Common myeloid progenitor, CD34-positive (primary cell): Measurements from ENCODE around the gene ANO1.

Source experiments
- CTCF ChIA-PET: fragments of 350-600 bp; sonication (Branson Sonifier 250); formaldehyde crosslinking; loops from one replicate; lab custom pipeline; 2021; ENCODE audit warnings: antibody characterized with exemption; lab: Charles Lee
- POLR2A ChIA-PET: fragments of 350-600 bp; sonication (Branson Sonifier 250); formaldehyde crosslinking; loops from one replicate; lab custom pipeline; 2021; ENCODE audit warnings: antibody characterized with exemption; lab: Charles Lee
- DNase-seq, 3 donors: peaks; one replicate each; pipeline versions ENCODE4 v3.0.0 to v3.0.0-alpha.2; 2013
- H3K27ac ChIP-seq, 2 experiments: 1 replicate in 1 of 2; 2 replicates in 1 of 2; pipeline ENCODE4 v1.7.0; 2013; ENCODE audit warnings: inconsistent platforms in 2 of 2, low read length in 2 of 2, mild to moderate bottlenecking in 2 of 2, low read depth in 1 of 2, moderate library complexity in 1 of 2; ENCODE audit not compliant: severe bottlenecking in 2 of 2, insufficient read depth in 1 of 2, poor library complexity in 1 of 2
- H3K27me3 ChIP-seq, 5 experiments: replicated peaks in 2 of 5; 1 replicate in 3 of 5; 2 replicates in 2 of 5; pipeline versions ENCODE4 v1.6.1 to v1.7.0; 2013; ENCODE audit warnings: low read length in 4 of 5, mild to moderate bottlenecking in 2 of 5, moderate library complexity in 2 of 5, inconsistent platforms in 1 of 5; ENCODE audit not compliant: insufficient read depth in 5 of 5, control insufficient read depth in 4 of 5
- H3K36me3 ChIP-seq, 4 experiments: 1 replicate in 2 of 4; 2 replicates in 2 of 4; pipeline versions ENCODE4 v1.6.1 to v1.7.0; 2013; ENCODE audit warnings: low read length in 3 of 4, control low read depth in 1 of 4, mild to moderate bottlenecking in 1 of 4; ENCODE audit not compliant: control insufficient read depth in 4 of 4, insufficient read depth in 4 of 4
- H3K4me1 ChIP-seq, 4 experiments: 1 replicate in 3 of 4; 2 replicates in 1 of 4; pipeline versions ENCODE4 v1.6.1 to v1.7.1; 2013; ENCODE audit warnings: low read length in 3 of 4, mild to moderate bottlenecking in 3 of 4, control low read depth in 1 of 4, inconsistent platforms in 1 of 4, moderate library complexity in 1 of 4; ENCODE audit not compliant: control insufficient read depth in 4 of 4, insufficient read depth in 4 of 4; ENCODE audit errors: control extremely low read depth in 1 of 4
- H3K4me3 ChIP-seq, 7 experiments: 1 replicate in 4 of 7; 2 replicates in 3 of 7; pipeline versions ENCODE4 v1.5.1 to v1.7.0; 2013; ENCODE audit warnings: mild to moderate bottlenecking in 7 of 7, low read length in 6 of 7, moderate library complexity in 6 of 7, inconsistent platforms in 2 of 7, low read depth in 2 of 7, control low read depth in 1 of 7; ENCODE audit not compliant: insufficient read depth in 4 of 7, control insufficient read depth in 1 of 7; ENCODE audit errors: extremely low read depth in 1 of 7
- H3K9me3 ChIP-seq, 5 experiments: 1 replicate in 4 of 5; 2 replicates in 1 of 5; pipeline versions ENCODE4 v1.6.1 to v1.7.1; 2013; ENCODE audit warnings: low read length in 4 of 5, mild to moderate bottlenecking in 2 of 5, inconsistent platforms in 1 of 5, low read depth in 1 of 5, moderate library complexity in 1 of 5; ENCODE audit not compliant: control insufficient read depth in 4 of 5, insufficient read depth in 2 of 5; ENCODE audit errors: control extremely low read depth in 1 of 5
- WGBS: methylation state at CpG from one replicate; pipeline ENCODE4 v1.1.5; 2013; ENCODE audit not compliant: insufficient coverage; 5-methylcytosine and 5-hydroxymethylcytosine counted together

ANO1 gene

GRCh38 chr11:70040452-70040851 lies 37.7 kb upstream of the ANO1 start:
- ChIA-PET POLR2A (no interaction called here), CTCF (no interaction called here)
- Histone ChIP-seq H3K9me3 (peaks cover 1 to 67% (median 30%) of the 10 kb centered on the region in 5 experiments), H3K27ac (no peak overlapping the region), H3K36me3 (no peaks in the 10 kb centered on the region), H3K4me3 (no peak overlapping the region), H3K4me1 (no peaks in the 10 kb centered on the region), H3K27me3 (peaks cover 0 to 9% (median 0%) of the 10 kb centered on the region in 5 experiments)
- no peak for DNase-seq
- WGBS, result 97% methylated on average over 11 of the region's 11 CpGs

GRCh38 chr11:70040869-70041501 lies 37.1 kb upstream of the ANO1 start:
- 83% methylated on average over 1 of the region's 4 CpGs for WGBS
- Histone ChIP-seq H3K27me3 (peaks cover 0 to 12% (median 1%) of the 10 kb centered on the region in 5 experiments), H3K27ac (no peak overlapping the region), H3K9me3 (peaks cover 1 to 67% (median 30%) of the 10 kb centered on the region in 5 experiments), H3K36me3 (no peaks in the 10 kb centered on the region), H3K4me1 (no peaks in the 10 kb centered on the region), H3K4me3 (no peak overlapping the region)
- ChIA-PET POLR2A (no interaction called here), CTCF (no interaction called here)
- no peak for DNase-seq

GRCh38 chr11:70043482-70043881 lies 34.6 kb upstream of the ANO1 start:
- WGBS, result no CpG with 5 or more reads among the region's 1 CpG
- no peaks in the 10 kb centered on the region for H3K4me1 ChIP-seq

GRCh38 chr11:70046089-70046488 lies 32.0 kb upstream of the ANO1 start:
- Histone ChIP-seq H3K4me3 (no peak overlapping the region), H3K9me3 (peaks cover 1 to 35% (median 9%) of the 10 kb centered on the region in 5 experiments), H3K27me3 (peaks cover 0 to 39% (median 12%) of the 10 kb centered on the region in 5 experiments), H3K4me1 (no peaks in the 10 kb centered on the region), H3K27ac (no peak overlapping the region), H3K36me3 (no peaks in the 10 kb centered on the region)
- WGBS, result 77% methylated on average over 3 of the region's 3 CpGs
- DNase-seq, result no peak
- CTCF ChIA-PET, result no interaction called here
- POLR2A ChIA-PET, result no interaction called here

More at GRCh38 chr11:70043482-70043881, 34.6 kb upstream of the ANO1 start:
- no peaks in the 10 kb centered on the region for H3K36me3 ChIP-seq
- no peak overlapping the region for H3K4me3 ChIP-seq
- CTCF ChIA-PET, result no interaction called here
- H3K9me3 ChIP-seq, result peaks cover 1 to 51% (median 18%) of the 10 kb centered on the region in 5 experiments
- H3K27ac ChIP-seq, result no peak overlapping the region
- POLR2A ChIA-PET, result no interaction called here
- no peak for DNase-seq
- H3K27me3 ChIP-seq, result peaks cover 0 to 18% (median 8%) of the 10 kb centered on the region in 5 experiments

GRCh38 chr11:70048279-70049024 lies 29.7 kb upstream of the ANO1 start:
- Histone ChIP-seq H3K36me3 (no peaks in the 10 kb centered on the region), H3K9me3 (peaks cover 0 to 13% (median 2%) of the 10 kb centered on the region in 5 experiments), H3K27me3 (peaks cover 0 to 43% (median 14%) of the 10 kb centered on the region in 5 experiments), H3K4me1 (no peaks in the 10 kb centered on the region), H3K27ac (no peak overlapping the region), H3K4me3 (no peak overlapping the region)
- POLR2A ChIA-PET, result no interaction called here
- peak in 1 of 3 donors; percentile 2 for DNase-seq
- 39% methylated on average over 6 of the region's 12 CpGs for WGBS
- CTCF ChIA-PET, result no interaction called here

- Histone ChIP-seq H3K27me3 (peaks cover 0 to 44% (median 14%) of the 10 kb centered on the region in 5 experiments), H3K36me3 (no peaks in the 10 kb centered on the region), H3K9me3 (peaks cover 0 to 9% (median 2%) of the 10 kb centered on the region in 5 experiments), H3K4me3 (no peak overlapping the region), H3K4me1 (no peaks in the 10 kb centered on the region), H3K27ac (no peak overlapping the region)
- 76% methylated on average over 5 of the region's 5 CpGs for whole genome bisulfite sequencing
- ChIA-PET POLR2A (no interaction called here), CTCF (no interaction called here)
- no peak for DNase-seq
Observed at GRCh38 chr11:70049045-70049444, 29.1 kb upstream of the ANO1 start.

GRCh38 chr11:70050243-70050642 lies 27.9 kb upstream of the ANO1 start:
- H3K9me3 ChIP-seq, result peaks cover 0 to 6% (median 2%) of the 10 kb centered on the region in 5 experiments
- WGBS, result 76% methylated on average over 7 of the region's 7 CpGs
- H3K4me1 ChIP-seq, result no peaks in the 10 kb centered on the region
- no peak overlapping the region for H3K27ac ChIP-seq
- no peak overlapping the region for H3K4me3 ChIP-seq
- ChIA-PET POLR2A (no interaction called here), CTCF (no interaction called here)
- H3K36me3 ChIP-seq, result no peaks in the 10 kb centered on the region
- no peak for DNase-seq
- H3K27me3 ChIP-seq, result peaks cover 0 to 47% (median 14%) of the 10 kb centered on the region in 5 experiments
